HG03135 (cell line): ENCODE measurements around the gene DUSP2.
"Not testable (repeated sequence)": the region's sequence is repeated elsewhere in the genome, so short reads cannot be mapped to it uniquely, and the experiment has no call there.

ENCODE experiments used
- ATAC-seq: cut with Tn5 transposase; IDR thresholded peaks from one replicate; pipeline ENCODE4 v1.9.1; 2021; ENCODE audit warnings: mild to moderate bottlenecking, moderate library complexity; ENCODE audit not compliant: unreplicated experiment

The DUSP2 gene

DNA sequence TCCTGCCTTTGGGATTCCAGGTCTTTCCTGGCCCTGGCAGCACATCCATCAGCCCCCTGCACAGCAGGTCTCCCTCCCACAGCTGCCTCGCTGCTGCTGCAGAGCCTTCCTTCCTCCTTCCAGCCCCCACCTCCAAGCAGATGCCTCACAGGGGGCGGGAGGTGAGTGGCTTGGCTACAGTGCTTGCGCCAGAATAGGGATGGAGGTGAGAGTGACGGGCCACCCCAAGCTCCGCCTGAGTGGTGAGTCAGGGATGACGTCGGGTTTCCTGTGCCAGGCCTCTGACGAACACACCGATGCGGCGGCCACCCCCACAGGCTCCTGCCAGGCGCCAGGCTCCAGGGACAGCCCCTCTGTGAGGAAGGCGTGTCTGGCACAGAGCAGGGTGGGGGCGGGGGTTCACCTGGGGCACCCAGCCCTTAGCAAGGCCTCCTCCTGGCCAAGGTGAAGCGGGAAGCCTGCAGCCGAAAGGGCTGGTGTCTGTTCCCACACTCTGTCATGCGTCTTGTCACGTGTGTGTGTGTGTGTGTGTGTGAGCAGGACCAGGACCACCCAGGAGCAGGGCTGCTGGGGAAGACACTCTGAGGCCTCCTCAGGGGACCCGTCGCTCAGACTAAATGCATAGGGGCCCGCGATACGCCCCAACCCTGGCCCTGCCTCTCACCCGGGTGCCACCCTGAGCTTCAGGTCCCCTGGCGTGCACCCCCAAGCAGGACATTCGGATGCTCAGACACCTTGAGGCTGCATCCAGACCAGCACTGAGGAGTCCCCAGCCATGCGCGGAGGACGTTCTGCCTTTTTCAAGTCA is 3.4 kb upstream of the DUSP2 start:
- ATAC-seq, result peak; percentile 47

DNA sequence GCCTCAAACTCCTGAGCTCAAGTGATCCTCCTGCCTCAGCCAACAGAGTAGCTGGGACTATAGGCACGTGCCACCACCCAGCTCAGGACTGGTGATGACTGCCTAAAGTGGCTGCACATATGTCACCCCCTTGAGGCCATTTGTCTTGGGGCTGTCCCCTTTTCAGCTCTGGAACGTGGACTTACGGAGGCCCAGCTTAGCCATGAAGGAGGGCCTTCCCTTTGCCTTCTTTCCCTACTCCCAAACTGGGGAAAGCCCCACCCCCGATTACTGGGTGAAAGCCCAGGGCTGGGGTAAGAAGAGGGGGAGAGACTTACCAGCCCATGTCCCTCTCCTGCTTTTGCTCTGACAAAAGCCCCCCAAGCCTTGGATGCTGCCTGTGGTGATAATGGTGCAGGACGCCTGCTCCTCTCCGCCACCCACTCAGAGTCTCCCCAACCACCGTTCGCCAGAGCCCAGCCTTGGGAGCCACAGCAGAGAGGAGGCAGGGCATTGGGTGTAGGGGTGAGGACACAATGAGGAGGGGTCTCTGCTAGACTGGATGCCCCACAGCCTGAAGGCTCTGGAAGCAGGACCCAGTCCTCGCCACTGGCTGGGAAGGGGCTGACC is 2.5 kb upstream of the DUSP2 start:
- no peak for ATAC-seq

- ATAC-seq, result no peak
Observed at GRCh38 chr2:96146881-96147592, 1.8 kb upstream of the DUSP2 start.

DNA sequence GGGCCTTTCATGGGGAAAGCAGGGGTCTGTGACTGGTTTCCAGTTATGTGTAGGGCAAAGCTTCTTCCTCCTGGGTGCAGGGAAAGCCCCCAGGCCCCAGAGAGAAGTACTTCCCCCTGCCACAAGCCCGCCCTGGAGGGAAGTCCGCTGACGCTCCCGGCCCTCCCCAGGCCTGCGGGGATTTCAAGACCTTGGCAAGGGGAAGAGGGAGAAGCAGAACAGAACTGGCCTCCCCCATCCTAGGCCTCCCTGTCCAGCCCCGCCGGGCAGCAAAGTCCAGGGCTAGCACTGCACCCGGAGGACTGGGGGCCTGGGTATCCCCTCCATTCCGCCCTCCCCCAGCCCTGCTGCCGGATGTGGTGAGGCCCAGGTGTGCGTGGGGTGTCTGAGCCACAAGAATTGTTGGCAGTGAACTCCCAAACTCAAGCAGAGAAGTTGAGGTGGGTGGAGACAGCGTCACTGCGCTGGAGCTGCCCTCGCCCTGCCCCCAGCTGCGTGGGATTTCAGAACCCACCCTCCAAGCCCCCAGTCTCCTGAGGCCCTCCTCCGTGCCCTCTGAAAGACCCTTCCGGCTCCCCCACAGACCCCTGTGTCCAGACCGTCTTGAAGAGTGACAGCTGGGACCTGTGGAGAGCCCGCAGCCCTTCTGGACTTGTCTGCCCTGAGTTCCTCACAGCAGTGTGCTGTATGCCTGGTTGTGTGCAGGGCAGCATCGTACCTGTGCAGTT is 1.1 kb upstream of the DUSP2 start:
- ATAC-seq, result peak; percentile 27

GRCh38 chr2:96145848-96146152 is 560 bp upstream of the DUSP2 start:
- no peak for ATAC-seq

DNA sequence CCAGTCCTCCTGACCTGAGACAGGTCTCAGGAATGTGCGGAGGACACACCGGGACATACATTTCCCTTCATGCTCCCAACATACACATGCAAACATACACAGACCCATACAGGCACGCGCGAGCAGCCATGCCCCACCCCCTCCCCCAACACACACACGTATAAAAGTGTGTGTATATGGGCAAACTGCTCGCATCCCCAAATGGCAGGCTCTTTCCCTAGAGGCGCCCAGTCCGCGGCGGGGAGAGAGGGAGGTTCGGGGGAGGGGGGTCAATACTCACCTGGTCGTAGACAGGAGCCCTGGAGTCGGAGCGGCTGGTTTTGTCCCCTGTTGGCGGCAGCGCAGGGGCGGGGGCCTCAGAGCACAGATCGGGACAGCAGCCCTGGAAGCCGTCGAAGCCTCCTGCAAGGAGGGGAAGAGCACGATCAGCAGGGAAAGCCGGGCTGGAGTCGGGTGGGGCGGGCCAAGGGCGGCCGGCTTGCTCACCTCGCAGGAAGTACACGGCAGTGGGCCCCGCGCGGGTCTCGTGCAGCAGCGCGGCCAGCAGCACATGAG is 682 bp downstream of the DUSP2 start:
- peak; percentile 0 for ATAC-seq

GRCh38 chr2:96143848-96144480 is 1.3 kb downstream of the DUSP2 start:
- ATAC-seq, result no peak

GRCh38 chr2:96143231-96143847 is 1.9 kb downstream of the DUSP2 start:
- ATAC-seq, result no peak

DNA sequence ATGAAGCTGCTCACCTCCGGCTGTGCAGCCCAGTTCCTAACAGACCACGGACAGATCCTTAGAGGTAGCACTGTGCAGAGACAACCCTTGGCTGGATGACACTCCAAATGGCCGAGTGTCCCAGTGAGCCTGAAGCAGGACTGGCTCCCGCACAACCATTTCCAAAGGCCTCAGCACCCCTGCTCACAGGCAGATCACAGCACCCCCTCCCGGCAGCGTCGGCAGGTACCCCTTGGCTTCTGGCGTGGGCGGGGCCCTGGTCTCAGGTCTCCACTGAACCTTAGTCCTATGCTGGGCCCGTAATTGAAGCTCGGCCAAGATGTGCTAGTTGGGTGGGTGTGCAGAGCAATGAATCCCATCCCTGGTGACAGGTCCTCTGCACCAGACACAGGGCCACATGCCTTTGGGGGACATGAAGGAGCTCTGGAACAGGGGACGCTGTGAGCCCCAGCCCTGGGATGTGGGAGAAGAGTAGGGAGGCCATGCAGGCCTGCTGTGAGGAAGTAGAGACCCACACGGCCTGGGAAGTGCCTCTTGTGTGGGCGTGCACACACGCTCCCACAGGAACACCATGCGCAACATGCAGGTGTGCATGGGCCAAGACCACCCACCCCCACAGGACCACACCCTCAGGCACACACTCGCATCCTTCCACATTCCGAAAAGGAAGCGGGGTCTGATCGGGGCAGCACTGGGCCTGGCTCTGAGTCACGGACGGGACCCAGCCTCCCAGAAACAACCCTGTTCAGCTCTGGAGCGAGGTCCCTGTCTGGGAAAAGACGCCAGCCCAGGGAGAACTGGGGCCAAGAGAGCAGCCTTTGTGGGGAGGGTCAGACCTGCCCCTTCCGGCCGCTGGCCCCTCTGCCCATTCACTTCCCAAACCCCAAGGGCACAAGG is 2.8 kb downstream of the DUSP2 start:
- ATAC-seq, result no peak

- not testable (repeated sequence) for ATAC-seq
Observed at GRCh38 chr2:96141624-96141967, 3.6 kb downstream of the DUSP2 start.

DNA sequence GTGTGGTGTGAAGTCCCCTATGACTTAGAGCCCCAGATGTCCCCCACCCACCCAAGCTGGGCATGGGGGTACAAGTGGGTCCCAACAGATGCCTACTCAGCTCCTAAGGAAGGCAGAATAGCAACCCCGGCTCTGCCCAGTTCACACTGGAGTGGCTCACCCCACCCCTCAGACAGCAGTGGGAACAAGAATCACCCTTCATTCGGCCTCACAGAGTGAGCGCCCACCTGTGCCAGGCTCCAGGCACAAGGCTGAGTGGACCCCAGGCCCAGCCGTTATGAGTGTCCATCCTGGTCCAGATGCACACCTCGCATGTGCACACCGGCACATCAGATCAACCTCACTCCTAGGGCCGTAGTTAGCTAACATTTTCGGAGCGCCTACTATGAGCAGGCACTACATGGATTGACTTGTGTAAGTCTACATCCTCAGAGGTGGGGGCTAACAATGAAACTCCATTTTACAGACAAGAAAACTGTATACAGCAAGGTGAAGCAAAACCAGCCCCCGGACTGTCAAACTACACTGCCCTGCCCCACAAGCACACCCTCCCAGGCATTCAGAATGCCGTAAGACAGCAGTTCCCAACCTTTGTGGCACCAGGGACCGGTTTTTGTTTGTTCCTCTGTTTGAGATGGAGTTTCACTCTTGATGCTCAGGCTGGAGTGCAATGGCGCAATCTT is 4.2 kb downstream of the DUSP2 start:
- no peak for ATAC-seq

DNA sequence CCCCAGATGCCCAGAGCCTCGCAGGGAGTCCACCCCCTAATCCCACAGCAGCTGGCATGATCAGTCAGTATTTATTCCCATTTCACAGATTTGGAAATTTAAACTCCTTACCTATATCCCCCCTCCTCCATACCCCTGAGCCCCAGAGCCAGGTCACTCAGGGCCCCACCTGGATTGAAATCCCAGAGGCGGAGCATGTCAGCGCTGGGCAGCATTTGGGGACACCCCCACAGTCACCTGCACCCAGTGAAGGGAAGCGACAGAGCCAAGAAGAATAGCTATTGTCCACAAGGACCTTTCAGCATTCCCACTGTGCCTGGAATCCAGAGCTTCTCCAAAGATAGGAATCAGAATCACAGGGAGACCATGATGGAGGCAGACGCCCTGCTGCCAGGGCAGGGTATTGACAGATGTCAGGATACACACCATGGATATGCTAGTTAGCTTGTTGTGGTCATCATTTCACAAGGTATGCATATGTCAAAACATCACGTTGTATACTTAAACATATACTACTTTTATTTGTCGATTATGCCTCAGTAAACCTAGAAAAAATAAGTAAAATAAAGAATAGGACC is 6.0 kb downstream of the DUSP2 start:
- no peak for ATAC-seq

- ATAC-seq, result no peak
Observed at GRCh38 chr2:96138179-96139145, 6.8 kb downstream of the DUSP2 start, which contains the start of gene ASTL. ASTL (minus strand) TSS chr2:96138502; CDS start chr2:96138436, 66 bp downstream.

- no peak for ATAC-seq
Observed at GRCh38 chr2:96137321-96138178, 7.7 kb downstream of the DUSP2 start.

GRCh38 chr2:96136129-96136720 is 9.0 kb downstream of the DUSP2 start:
- no peak for ATAC-seq

DNA sequence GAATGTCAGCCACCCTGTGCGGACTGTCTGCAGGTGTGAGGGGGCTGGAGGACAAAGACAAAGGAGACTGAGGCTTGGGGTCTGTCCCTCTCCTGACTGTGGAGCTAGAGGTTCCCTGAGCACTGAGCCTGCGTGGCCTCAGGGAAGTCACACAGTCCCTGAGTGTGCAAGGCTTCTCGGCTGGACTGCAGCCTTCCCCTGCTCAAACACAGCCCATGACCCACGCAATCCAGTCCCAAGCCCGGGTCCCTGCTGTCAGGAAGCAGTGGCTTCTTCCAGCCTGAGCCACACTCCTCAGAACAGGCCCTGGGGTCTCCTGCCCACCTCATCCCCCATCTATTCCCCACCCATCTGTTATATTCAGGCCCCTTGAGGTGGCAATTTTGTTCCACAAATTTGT is 9.6 kb downstream of the DUSP2 start:
- ATAC-seq, result no peak
